Measurements from ENCODE around the gene NDUFS3. TPM values are rescaled to one million over a fixed set of nuclear protein-coding genes. Genes with fewer than 3 reads are reported as not detected.
"Not testable (repeated sequence)": the region's sequence is repeated elsewhere in the genome, so short reads cannot be mapped to it uniquely, and the experiment has no call there.

Gene NDUFS3
- total RNA-seq (136 TPM), polyA plus RNA-seq (137 TPM)
- long read RNA-seq, donor 1, transcript NDUFS3-201 (7 exons, 958 nt), result major isoform, 8 of 10 reads
- long read RNA-seq, donor 1, partial matches to known transcripts, result 0 of 10 reads
- long read RNA-seq, donor 1, other reads (novel, unspliced or antisense), result 0 of 10 reads
- long read RNA-seq, donor 2, result 0 reads
- long read RNA-seq, donor 3, transcript NDUFS3-205 (2 exons, 269 nt), result minor isoform, 8 of 140 reads
- long read RNA-seq, donor 3, transcript NDUFS3-201 (7 exons, 958 nt), result major isoform, 111 of 140 reads
- long read RNA-seq, donor 3, partial matches to known transcripts, result 18 of 140 reads
- long read RNA-seq, donor 3, other reads (novel, unspliced or antisense), result 0 of 140 reads
- long read RNA-seq, donor 4, transcript NDUFS3-205 (2 exons, 269 nt), result minor isoform, 11 of 46 reads
- long read RNA-seq, donor 4, transcript NDUFS3-201 (7 exons, 958 nt), result major isoform, 21 of 46 reads
- long read RNA-seq, donor 4, partial matches to known transcripts, result 11 of 46 reads
- long read RNA-seq, donor 4, other reads (novel, unspliced or antisense), result 0 of 46 reads
- long read RNA-seq, donor 5, transcript NDUFS3-201 (7 exons, 958 nt), result major isoform, 79 of 99 reads
- long read RNA-seq, donor 5, transcript NDUFS3-205 (2 exons, 269 nt), result minor isoform, 14 of 99 reads
- long read RNA-seq, donor 5, partial matches to known transcripts, result 0 of 99 reads
- long read RNA-seq, donor 5, other reads (novel, unspliced or antisense), result 0 of 99 reads
- long read RNA-seq, donor 6, transcript NDUFS3-201 (7 exons, 958 nt), result major isoform, 36 of 40 reads
- long read RNA-seq, donor 6, partial matches to known transcripts, result 0 of 40 reads
- long read RNA-seq, donor 6, other reads (novel, unspliced or antisense), result 0 of 40 reads
- long read RNA-seq, donor 7, transcript NDUFS3-205 (2 exons, 269 nt), result minor isoform, 6 of 58 reads
- long read RNA-seq, donor 7, transcript NDUFS3-201 (7 exons, 958 nt), result major isoform, 37 of 58 reads
- long read RNA-seq, donor 7, partial matches to known transcripts, result 11 of 58 reads
- long read RNA-seq, donor 7, other reads (novel, unspliced or antisense), result 0 of 58 reads
- long read RNA-seq, donor 8, transcript NDUFS3-201 (7 exons, 958 nt), result major isoform, 16 of 18 reads
- long read RNA-seq, donor 8, partial matches to known transcripts, result 0 of 18 reads
- long read RNA-seq, donor 8, other reads (novel, unspliced or antisense), result 0 of 18 reads
- long read RNA-seq, donor 9, transcript NDUFS3-201 (7 exons, 958 nt), result major isoform, 39 of 45 reads
- long read RNA-seq, donor 9, partial matches to known transcripts, result 0 of 45 reads
- long read RNA-seq, donor 9, other reads (novel, unspliced or antisense), result 0 of 45 reads
- long read RNA-seq, donor 10, transcript NDUFS3-201 (7 exons, 958 nt), result major isoform, 49 of 52 reads
- long read RNA-seq, donor 10, partial matches to known transcripts, result 0 of 52 reads
- long read RNA-seq, donor 10, other reads (novel, unspliced or antisense), result 0 of 52 reads

DNA sequence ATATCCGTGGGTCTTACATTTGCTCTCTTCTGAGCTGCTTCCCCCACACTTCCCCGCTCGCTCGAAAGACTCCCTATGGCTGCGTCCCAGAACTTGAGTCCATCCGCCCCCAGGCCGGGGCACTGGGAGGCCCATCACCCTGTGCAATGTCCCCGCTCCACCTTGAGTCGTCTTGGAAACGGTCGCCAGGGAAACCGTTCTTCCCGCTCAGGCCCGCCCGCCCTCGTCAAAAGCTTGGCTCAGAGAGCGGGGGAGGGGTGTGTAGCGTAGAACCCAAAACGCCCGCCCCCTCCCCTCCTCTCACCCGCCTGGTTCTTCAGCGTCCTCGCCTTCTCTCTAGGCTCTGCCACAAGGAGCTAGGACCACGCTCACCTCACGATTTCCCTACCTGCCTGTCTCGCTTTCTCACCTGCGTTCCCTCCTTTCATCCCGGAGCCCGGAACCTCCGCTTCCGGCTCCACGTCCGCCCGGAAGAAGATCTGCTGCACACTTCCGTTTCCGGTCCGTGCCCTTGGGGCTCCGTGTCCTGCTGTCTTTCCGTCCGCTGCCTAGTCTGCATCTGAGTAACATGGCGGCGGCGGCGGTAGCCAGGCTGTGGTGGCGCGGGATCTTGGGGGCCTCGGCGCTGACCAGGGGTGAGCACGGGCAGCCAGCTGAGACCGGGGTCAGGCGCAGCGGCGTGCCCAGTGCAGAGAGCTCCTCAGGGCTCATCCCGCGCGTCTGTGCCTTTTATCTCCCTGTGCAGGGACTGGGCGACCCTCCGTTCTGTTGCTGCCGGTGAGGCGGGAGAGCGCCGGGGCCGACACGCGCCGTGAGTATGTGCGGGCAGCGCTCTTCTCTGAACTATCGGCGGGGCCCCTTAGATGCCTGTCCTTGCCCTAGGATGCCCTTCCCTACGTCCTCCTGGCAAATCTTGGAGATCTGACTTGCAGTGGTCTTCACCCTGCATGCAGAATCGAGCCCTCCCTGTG lies at the start of gene NDUFS3, which contains the start of gene KBTBD4:
Gene NDUFS3, plus strand, starts transcription at position 551 of the 971 bp plus-strand sequence. Its CDS starts 18 bp downstream, at position 569.
Gene KBTBD4, minus strand, starts transcription at position 447 of the 971 bp plus-strand sequence. Its CDS starts 19 bp downstream, at position 428.
- Histone ChIP-seq H3K27me3 (ENCODE audit: control insufficient read depth in 2 of 2, insufficient read depth in 1 of 2, low read length in 1 of 2) (no peaks in the 10 kb centered on the region), H3K9me3 (ENCODE audit: control insufficient read depth in 2 of 2, insufficient read depth in 1 of 2, low read length in 1 of 2) (no peaks in the 10 kb centered on the region), H3K4me3 (ENCODE audit: low read length in 2 of 2) (peak within 1 kb of the TSS; percentile 86 to 92), H3K36me3 (ENCODE audit: control insufficient read depth in 2 of 2, insufficient read depth in 2 of 2, low read length in 1 of 2) (peaks cover 35 to 51% of the 10 kb centered on the region in 2 donors), H3K27ac (ENCODE audit: low read depth in 1 of 2, low read length in 1 of 2) (peak within 1 kb of the TSS; percentile 90 to 94), H3K4me1 (ENCODE audit: control insufficient read depth in 2 of 2, insufficient read depth in 2 of 2, low read length in 2 of 2) (peaks cover 12 to 23% of the 10 kb centered on the region in 2 donors)
- peak; percentile 90 to 97 (median 91) for DNase-seq (ENCODE audit: low read depth in 6 of 9, low spot score in 9 of 9)
- WGBS, result under 1% methylated on average over 72 of the region's 72 CpGs

DNA sequence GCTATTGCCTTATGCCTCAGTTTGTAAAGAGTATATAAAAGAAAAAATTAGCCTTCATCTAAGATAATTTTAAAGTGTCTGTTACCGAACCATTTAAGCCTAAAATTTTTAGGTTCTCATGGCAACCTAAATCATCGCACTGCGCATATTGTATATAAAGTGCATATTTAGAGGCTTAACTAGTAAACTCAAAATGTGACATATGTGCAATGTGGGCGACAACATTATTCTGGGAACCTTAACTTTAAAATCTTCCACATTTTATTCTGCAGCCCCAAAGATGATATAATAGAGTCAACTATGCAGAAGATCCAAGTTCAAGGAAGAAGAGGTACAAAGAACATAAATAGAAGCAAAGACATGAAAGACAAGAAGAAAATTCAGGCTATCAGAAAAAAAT lies 48.9 kb upstream of the NDUFS3 start:
- Histone ChIP-seq H3K36me3 (ENCODE audit: control insufficient read depth in 2 of 2, insufficient read depth in 2 of 2, low read length in 1 of 2) (peaks cover 0 to 9% of the 10 kb centered on the region in 2 donors), H3K27ac (ENCODE audit: low read depth in 1 of 2, low read length in 1 of 2) (no peak overlapping the region), H3K9me3 (ENCODE audit: control insufficient read depth in 2 of 2, insufficient read depth in 1 of 2, low read length in 1 of 2) (no peaks in the 10 kb centered on the region), H3K4me3 (ENCODE audit: low read length in 2 of 2) (no peak overlapping the region), H3K27me3 (ENCODE audit: control insufficient read depth in 2 of 2, insufficient read depth in 1 of 2, low read length in 1 of 2) (no peaks in the 10 kb centered on the region), H3K4me1 (ENCODE audit: control insufficient read depth in 2 of 2, insufficient read depth in 2 of 2, low read length in 2 of 2) (peaks cover 0 to 6% of the 10 kb centered on the region in 2 donors)
- no peak for DNase-seq (ENCODE audit: low read depth in 6 of 9, low spot score in 9 of 9)
- 98% methylated on average over 4 of the region's 4 CpGs for WGBS

DNA sequence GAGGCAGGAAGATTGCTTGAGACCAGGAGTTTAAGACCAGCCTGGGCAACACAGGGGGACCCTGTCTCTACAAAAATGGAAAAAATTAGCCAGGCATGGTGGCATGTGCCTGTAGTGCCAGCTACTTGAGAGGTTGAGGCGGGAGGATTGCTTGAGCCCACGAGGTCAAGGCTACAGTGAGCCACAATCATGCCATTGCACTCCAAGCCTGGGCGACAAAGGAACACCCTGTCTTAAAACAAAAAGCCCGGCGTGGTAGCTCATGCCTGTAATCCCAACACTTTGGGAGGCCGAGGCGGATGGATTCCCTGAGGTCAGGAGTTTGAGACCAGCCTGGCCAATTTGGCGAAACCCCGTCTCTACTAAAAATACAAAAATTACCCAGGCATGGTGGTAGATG lies 48.2 kb upstream of the NDUFS3 start:
- 94% methylated on average over 9 of the region's 9 CpGs for WGBS
- H3K36me3 ChIP-seq (ENCODE audit: control insufficient read depth in 2 of 2, insufficient read depth in 2 of 2, low read length in 1 of 2); H3K9me3 ChIP-seq (ENCODE audit: control insufficient read depth in 2 of 2, insufficient read depth in 1 of 2, low read length in 1 of 2); H3K4me1 ChIP-seq (ENCODE audit: control insufficient read depth in 2 of 2, insufficient read depth in 2 of 2, low read length in 2 of 2); H3K27me3 ChIP-seq (ENCODE audit: control insufficient read depth in 2 of 2, insufficient read depth in 1 of 2, low read length in 1 of 2); H3K4me3 ChIP-seq (ENCODE audit: low read length in 2 of 2); H3K27ac ChIP-seq (ENCODE audit: low read depth in 1 of 2, low read length in 1 of 2); DNase-seq (ENCODE audit: low read depth in 6 of 9, low spot score in 9 of 9): not testable (repeated sequence)

DNA sequence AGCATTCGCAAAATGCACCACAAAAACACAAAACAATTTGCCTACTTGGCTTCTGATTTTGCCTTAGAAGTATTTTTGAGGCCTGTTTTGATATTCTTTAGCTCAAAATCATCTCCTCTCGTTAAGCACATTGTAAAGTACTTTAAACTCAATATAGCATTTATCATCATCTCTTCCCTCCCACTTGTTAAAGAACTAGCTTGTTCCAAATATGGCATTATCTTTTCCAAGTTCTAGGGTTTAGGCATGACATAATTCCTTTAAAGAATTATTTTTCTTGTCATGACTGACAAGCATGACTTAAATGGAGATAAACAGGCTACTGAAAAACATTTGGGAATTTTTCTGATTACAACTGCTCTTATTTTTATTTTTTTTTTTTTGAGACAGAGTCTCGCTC lies 47.2 kb upstream of the NDUFS3 start:
- WGBS, result 95% methylated on average over 3 of the region's 3 CpGs
- Histone ChIP-seq H3K27ac (ENCODE audit: low read depth in 1 of 2, low read length in 1 of 2) (no peak overlapping the region), H3K27me3 (ENCODE audit: control insufficient read depth in 2 of 2, insufficient read depth in 1 of 2, low read length in 1 of 2) (no peaks in the 10 kb centered on the region), H3K36me3 (ENCODE audit: control insufficient read depth in 2 of 2, insufficient read depth in 2 of 2, low read length in 1 of 2) (peaks cover 6 to 14% of the 10 kb centered on the region in 2 donors), H3K4me1 (ENCODE audit: control insufficient read depth in 2 of 2, insufficient read depth in 2 of 2, low read length in 2 of 2) (no peaks in the 10 kb centered on the region), H3K9me3 (ENCODE audit: control insufficient read depth in 2 of 2, insufficient read depth in 1 of 2, low read length in 1 of 2) (no peaks in the 10 kb centered on the region), H3K4me3 (ENCODE audit: low read length in 2 of 2) (no peak overlapping the region)
- DNase-seq (ENCODE audit: low read depth in 6 of 9, low spot score in 9 of 9), result no peak

DNA sequence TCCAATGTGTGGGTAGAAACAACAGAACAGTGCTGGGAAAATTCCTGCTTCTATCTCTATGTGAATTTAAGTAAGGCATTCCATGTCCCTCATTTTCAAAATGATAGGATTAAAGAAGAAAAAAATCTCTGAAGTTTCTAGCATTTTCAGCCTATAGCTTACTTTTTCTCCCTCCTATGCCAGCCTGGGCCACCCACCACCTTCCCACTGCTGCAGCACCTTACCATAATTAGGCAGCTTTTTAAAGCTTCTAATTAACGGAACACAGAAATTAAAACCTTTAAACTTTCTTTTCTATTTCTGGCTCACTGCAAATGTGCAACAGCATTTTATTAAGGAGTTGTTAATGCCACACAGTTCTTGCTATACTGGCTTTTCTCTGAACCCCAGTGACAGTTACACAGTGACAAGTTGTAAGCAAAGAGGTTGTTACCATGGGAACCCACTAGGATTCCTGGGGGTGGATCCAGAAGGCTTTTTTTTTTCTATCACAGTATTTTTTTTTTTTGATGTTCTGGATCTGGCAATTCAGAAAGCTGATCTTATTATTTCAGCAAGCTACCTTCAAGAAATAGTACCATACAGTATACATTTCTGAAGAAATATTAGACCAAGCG lies 46.2 kb upstream of the NDUFS3 start:
- H3K4me1 ChIP-seq (ENCODE audit: control insufficient read depth in 2 of 2, insufficient read depth in 2 of 2, low read length in 2 of 2), result no peaks in the 10 kb centered on the region

DNA sequence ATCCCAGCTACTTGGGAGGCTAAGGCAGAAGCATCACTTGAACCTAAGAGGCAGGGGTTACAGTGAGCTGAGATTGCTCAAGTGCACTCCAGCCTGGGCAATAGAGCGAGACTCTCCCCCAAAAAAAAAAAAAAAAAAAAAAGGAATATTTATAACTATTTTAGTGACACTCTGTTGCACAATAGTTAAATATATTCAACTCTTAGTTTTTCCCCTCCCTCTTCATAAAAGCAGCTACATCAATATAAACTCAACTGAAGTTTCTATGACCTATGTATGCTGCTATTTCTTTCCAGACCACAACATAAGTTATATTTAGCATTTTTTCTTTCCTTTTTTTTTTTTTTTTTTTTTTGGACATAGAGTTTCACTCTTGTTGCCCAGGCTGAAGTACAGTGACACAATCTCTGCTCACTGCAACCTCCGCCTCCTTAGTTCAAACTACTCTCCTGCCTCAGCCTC lies 45.2 kb upstream of the NDUFS3 start:
- H3K27me3 ChIP-seq (ENCODE audit: control insufficient read depth in 2 of 2, insufficient read depth in 1 of 2, low read length in 1 of 2), result no peaks in the 10 kb centered on the region
- H3K36me3 ChIP-seq (ENCODE audit: control insufficient read depth in 2 of 2, insufficient read depth in 2 of 2, low read length in 1 of 2), result peaks cover 6 to 14% of the 10 kb centered on the region in 2 donors
- 99% methylated on average over 2 of the region's 2 CpGs for WGBS
- H3K9me3 ChIP-seq (ENCODE audit: control insufficient read depth in 2 of 2, insufficient read depth in 1 of 2, low read length in 1 of 2), result no peaks in the 10 kb centered on the region
- no peaks in the 10 kb centered on the region for H3K4me1 ChIP-seq (ENCODE audit: control insufficient read depth in 2 of 2, insufficient read depth in 2 of 2, low read length in 2 of 2)
- no peak overlapping the region for H3K4me3 ChIP-seq (ENCODE audit: low read length in 2 of 2)
- DNase-seq (ENCODE audit: low read depth in 6 of 9, low spot score in 9 of 9), result no peak
- H3K27ac ChIP-seq (ENCODE audit: low read depth in 1 of 2, low read length in 1 of 2), result no peak overlapping the region

More for the DNA sequence above, 46.2 kb upstream of the NDUFS3 start:
- H3K9me3 ChIP-seq (ENCODE audit: control insufficient read depth in 2 of 2, insufficient read depth in 1 of 2, low read length in 1 of 2), result no peaks in the 10 kb centered on the region
- peaks cover 6 to 14% of the 10 kb centered on the region in 2 donors for H3K36me3 ChIP-seq (ENCODE audit: control insufficient read depth in 2 of 2, insufficient read depth in 2 of 2, low read length in 1 of 2)
- H3K27ac ChIP-seq (ENCODE audit: low read depth in 1 of 2, low read length in 1 of 2), result no peak overlapping the region
- H3K4me3 ChIP-seq (ENCODE audit: low read length in 2 of 2), result no peak overlapping the region
- H3K27me3 ChIP-seq (ENCODE audit: control insufficient read depth in 2 of 2, insufficient read depth in 1 of 2, low read length in 1 of 2), result no peaks in the 10 kb centered on the region
- no peak for DNase-seq (ENCODE audit: low read depth in 6 of 9, low spot score in 9 of 9)
- WGBS, result 95% methylated on average over 2 of the region's 2 CpGs

DNA sequence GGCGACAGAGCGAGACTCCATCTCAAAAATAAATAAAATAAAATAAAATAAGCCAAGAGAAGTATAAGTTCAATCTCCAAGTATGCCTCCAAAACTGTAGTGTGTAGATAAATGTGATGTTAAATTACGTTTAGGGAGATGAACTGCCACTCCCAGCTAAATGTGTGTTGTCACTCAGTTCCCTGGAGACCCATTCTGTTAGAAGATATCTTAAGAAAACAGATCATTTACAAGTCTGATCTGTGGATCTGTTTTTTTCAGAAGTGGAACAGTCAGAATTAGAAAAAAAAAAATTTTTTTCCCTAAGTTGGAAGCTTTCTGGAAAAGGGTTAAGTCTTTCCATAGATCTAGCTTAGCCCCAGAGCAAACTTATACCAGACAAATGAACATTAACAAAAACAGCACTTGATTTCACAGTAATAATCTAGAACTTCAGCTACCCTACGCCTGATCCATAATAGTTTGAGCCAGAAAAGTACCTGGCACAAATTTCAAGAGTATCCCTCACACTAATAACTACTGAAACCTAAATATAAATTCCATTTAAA lies 44.1 kb upstream of the NDUFS3 start:
- H3K4me1 ChIP-seq (ENCODE audit: control insufficient read depth in 2 of 2, insufficient read depth in 2 of 2, low read length in 2 of 2), result no peaks in the 10 kb centered on the region
- H3K27me3 ChIP-seq (ENCODE audit: control insufficient read depth in 2 of 2, insufficient read depth in 1 of 2, low read length in 1 of 2), result no peaks in the 10 kb centered on the region
- H3K36me3 ChIP-seq (ENCODE audit: control insufficient read depth in 2 of 2, insufficient read depth in 2 of 2, low read length in 1 of 2), result peaks cover 6 to 8% of the 10 kb centered on the region in 2 donors
- no peak for DNase-seq (ENCODE audit: low read depth in 6 of 9, low spot score in 9 of 9)
- 96% methylated on average over 4 of the region's 4 CpGs for WGBS
- no peak overlapping the region for H3K4me3 ChIP-seq (ENCODE audit: low read length in 2 of 2)
- H3K9me3 ChIP-seq (ENCODE audit: control insufficient read depth in 2 of 2, insufficient read depth in 1 of 2, low read length in 1 of 2), result no peaks in the 10 kb centered on the region
- H3K27ac ChIP-seq (ENCODE audit: low read depth in 1 of 2, low read length in 1 of 2), result no peak overlapping the region

All from thymus (tissue), 14 donors.